HepG2 (cell line): ENCODE data around the gene TIPRL. TPM values are rescaled to one million over a fixed set of nuclear protein-coding genes. Genes with fewer than 3 reads are reported as not detected.

Experiments used
- CBX2 ChIP-seq, 2 experiments: fragments of 200-600 bp in 1 of 2; sonication (generic); formaldehyde crosslinking in 1 of 2; IDR thresholded peaks; 2 replicates each; pipeline versions ENCODE4 v1.7.0 to v1.8.1; 2018 to 2022; ENCODE audit warnings: low read depth in 2 of 2, low read length in 1 of 2, mild to moderate bottlenecking in 1 of 2, missing genetic modification reagents in 1 of 2
- HIC2 ChIP-seq: sonication (generic); formaldehyde crosslinking; IDR thresholded peaks from 2 replicates; pipeline ENCODE4 v1.9.0; 2022; ENCODE audit warnings: low read depth, missing genetic modification reagents
- HMGXB3 ChIP-seq: sonication (generic); formaldehyde crosslinking; IDR thresholded peaks from 2 replicates; pipeline ENCODE4 v1.4.0; 2020; ENCODE audit warnings: missing genetic modification reagents, borderline replicate concordance
- PITX1 ChIP-seq: sonication (generic); formaldehyde crosslinking; IDR thresholded peaks from 2 replicates; pipeline ENCODE4 v1.5.1; 2020; ENCODE audit warnings: mild to moderate bottlenecking, missing genetic modification reagents
- SALL1 ChIP-seq: sonication (generic); formaldehyde crosslinking; IDR thresholded peaks from 2 replicates; pipeline ENCODE4 v1.8.0; 2022; ENCODE audit warnings: mild to moderate bottlenecking, missing genetic modification reagents
- ZNF20 ChIP-seq: sonication (generic); formaldehyde crosslinking; IDR thresholded peaks from 2 replicates; pipeline ENCODE4 v1.4.0; 2020; ENCODE audit warnings: mild to moderate bottlenecking, moderate library complexity, missing genetic modification reagents
- ZNF512B ChIP-seq: sonication (generic); formaldehyde crosslinking; IDR thresholded peaks from 2 replicates; pipeline ENCODE4 v1.5.1; 2020; ENCODE audit warnings: missing genetic modification reagents, mild to moderate bottlenecking, borderline replicate concordance
- ZNF713 ChIP-seq: sonication (generic); formaldehyde crosslinking; IDR thresholded peaks from 2 replicates; pipeline ENCODE4 v1.4.0; 2020; ENCODE audit warnings: mild to moderate bottlenecking, missing genetic modification reagents
- ZNF777 ChIP-seq: sonication (generic); formaldehyde crosslinking; IDR thresholded peaks from 2 replicates; pipeline ENCODE4 v1.4.0; 2020; ENCODE audit warnings: missing genetic modification reagents
- polyA plus RNA-seq, 8 experiments: library from polyadenylated mRNA; depleted of rRNA in 3 of 8; stranded (reverse) in 7 of 8; unstranded in 1 of 8; fragments of >200 nt; fragmentation: Illumina TruSeq in 4 of 8; extraction: Trizol in 4 of 8; gene quantifications; 2 replicates each; pipeline versions ENCODE4 v1.2.1 to v1.2.3, GENCODE V29; 2011 to 2016; ENCODE audit warnings: low read depth in 4 of 8, missing spikeins in 1 of 8, mixed read lengths in 1 of 8; ENCODE audit not compliant: insufficient read depth in 1 of 8
- total RNA-seq, 5 experiments: library from RNA; depleted of rRNA; stranded (reverse); fragments of >200 nt; fragmentation: Illumina TruSeq; extraction: Trizol; gene quantifications; 2 replicates each; pipeline ENCODE4 v1.2.3, GENCODE V29; 2016; ENCODE audit warnings: low read depth in 1 of 5
- TF ChIP-seq, protein P1 (sequence below), 2 experiments: sonication (generic) in 1 of 2; formaldehyde crosslinking in 1 of 2; IDR thresholded peaks; 2 replicates each; pipeline versions ENCODE4 v1.4.0 to v1.6.1; 2016 to 2020; ENCODE audit warnings: borderline replicate concordance in 1 of 2, low read depth in 1 of 2, mild to moderate bottlenecking in 1 of 2, missing genetic modification reagents in 1 of 2

Gene TIPRL
- total and polyA plus RNA-seq, 2 of the 13 experiments (the other 11 are each of a cell fraction or from before 2014, with no cell fraction given): 10.1 to 22.8 TPM

- TF ChIP-seq ZNF512B (CRISPR knock-in tag) (no peak), ZNF777 (CRISPR knock-in tag) (peak; percentile 65), HMGXB3 (0 out of 2 replicates have a peak, but pooled peaks have one; percentile 29), SALL1 (CRISPR knock-in tag) (peak; percentile 86), ZNF20 (no peak; the same call in none of the 2 replicates), HIC2 (CRISPR knock-in tag) (no peak), ZNF713 (CRISPR knock-in tag) (no peak), CBX2 (IDR thresholded peaks at IDR 0.05; ENCODE audit: low read depth, low read length) (no peak), CBX2 (CRISPR knock-in tag; IDR thresholded peaks at IDR 0.05; ENCODE audit: low read depth) (peak; percentile 76; the same call in 1 of the 2 replicates), PITX1 (no peak)
- TF ChIP-seq, protein P1, sequence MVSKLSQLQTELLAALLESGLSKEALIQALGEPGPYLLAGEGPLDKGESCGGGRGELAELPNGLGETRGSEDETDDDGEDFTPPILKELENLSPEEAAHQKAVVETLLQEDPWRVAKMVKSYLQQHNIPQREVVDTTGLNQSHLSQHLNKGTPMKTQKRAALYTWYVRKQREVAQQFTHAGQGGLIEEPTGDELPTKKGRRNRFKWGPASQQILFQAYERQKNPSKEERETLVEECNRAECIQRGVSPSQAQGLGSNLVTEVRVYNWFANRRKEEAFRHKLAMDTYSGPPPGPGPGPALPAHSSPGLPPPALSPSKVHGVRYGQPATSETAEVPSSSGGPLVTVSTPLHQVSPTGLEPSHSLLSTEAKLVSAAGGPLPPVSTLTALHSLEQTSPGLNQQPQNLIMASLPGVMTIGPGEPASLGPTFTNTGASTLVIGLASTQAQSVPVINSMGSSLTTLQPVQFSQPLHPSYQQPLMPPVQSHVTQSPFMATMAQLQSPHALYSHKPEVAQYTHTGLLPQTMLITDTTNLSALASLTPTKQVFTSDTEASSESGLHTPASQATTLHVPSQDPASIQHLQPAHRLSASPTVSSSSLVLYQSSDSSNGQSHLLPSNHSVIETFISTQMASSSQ (IDR thresholded peaks at IDR 0.05; ENCODE audit: low read depth): no peak
- TF ChIP-seq, protein P1 (CRISPR knock-in tag; IDR thresholded peaks at IDR 0.05; ENCODE audit: borderline replicate concordance): no peak; the same call in 1 of the 2 replicates
Measured at GRCh38 chr1:168225476-168226190, 46.9 kb downstream of the TIPRL start, which contains the start of gene SFT2D2 (continued).
